Activated CD8-positive, alpha-beta memory T cell treated with anti-CD3 and anti-CD28 coated beads, Interleukin-2, amount 50 U/mL, for 24 hours (primary cell): ENCODE measurements around the gene ZNF12.

ENCODE experiments used
- DNase-seq: peaks from one replicate; pipeline ENCODE4 v3.0.0-alpha.2; 2020; ENCODE audit errors: extremely low read depth

The ZNF12 gene

GRCh38 chr7:6647541-6647940, 59.2 kb downstream of the ZNF12 start:
- DNase-seq = no peak

DNA sequence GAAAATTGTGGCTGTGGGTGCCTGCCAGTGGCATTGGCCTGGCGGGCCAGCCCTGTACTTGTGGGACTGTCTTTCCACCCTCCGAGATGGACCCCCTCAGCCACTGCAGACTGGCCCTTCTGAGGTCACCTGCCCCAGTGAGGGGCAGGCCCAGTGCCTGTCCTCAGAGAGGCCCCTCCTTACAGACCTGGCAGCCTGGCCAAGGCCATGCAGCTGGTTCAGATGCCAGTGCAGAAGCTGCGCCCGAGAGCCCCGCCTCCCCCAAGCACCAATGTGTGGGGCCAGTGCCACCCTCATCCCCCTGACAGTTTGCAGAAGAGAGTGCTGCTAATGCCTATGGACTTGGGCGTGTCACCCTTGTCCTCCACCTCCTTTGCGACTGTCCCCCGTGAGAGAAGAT, 59.7 kb downstream of the ZNF12 start:
- DNase-seq = no peak

GRCh38 chr7:6646465-6646864, 60.3 kb downstream of the ZNF12 start:
- no peak for DNase-seq

DNA sequence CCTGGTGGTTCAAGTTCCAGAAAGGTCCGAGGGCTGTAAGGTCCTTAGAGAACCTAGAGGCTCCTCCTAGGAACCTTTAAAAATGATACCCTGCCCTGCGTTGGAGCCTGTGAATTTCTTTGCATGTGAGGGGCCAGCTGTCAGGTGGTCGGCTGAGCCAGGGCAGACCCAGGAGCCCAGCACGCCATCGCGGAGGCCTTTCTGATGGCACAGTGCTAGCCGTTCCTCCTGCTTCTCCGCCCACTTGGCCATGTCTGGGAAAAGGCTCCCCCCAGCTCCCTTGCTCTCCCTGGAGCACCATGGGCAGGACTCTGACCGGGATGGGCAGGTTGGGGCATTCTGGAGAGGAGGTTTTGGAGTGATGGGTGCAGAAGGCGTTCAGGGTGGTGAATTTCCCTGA, 62.0 kb downstream of the ZNF12 start:
- no peak for DNase-seq

GRCh38 chr7:6643915-6644625, 62.7 kb downstream of the ZNF12 start:
- no peak for DNase-seq

DNA sequence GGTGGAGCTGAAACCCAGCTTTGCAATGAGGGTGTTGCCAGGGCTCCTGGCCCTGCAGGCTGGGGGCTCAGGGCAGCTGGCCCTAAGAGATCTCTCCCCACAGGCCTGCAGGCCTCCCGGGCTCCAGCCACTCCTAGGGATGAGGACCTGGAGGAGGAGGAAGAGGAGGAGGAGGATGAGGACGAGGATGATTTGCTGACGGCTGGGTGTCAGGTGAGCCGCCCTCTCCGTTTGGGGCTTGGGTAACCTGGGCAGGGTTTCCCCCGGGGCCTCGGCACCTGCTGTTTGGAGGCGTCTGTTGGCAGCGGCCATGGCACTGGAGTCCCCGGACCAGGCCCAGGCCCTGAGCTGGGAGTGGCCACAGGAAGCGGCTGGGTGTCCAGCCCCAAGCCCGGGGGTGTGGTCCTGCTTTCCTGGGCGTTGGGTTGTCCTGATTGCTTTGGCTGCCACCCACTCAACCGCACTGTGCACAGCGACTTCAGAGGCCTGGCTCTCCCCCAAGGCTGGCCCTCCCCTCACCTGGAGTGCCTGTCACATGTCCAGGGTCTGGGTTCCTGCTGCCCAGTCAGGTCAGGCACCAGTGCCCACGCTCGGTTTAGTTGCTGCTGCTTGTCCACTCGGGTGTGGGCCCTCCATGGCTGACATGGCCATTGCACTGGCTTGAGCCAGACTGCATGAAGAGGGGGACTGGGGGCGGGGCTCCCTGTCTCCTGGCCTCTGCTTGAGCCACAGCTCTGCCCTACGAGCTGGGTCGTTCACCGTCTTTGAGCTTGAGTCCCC, 63.7 kb downstream of the ZNF12 start:
- DNase-seq = no peak

GRCh38 chr7:6642239-6642839, 64.4 kb downstream of the ZNF12 start:
- no peak for DNase-seq

GRCh38 chr7:6641305-6642035, 65.3 kb downstream of the ZNF12 start:
- no peak for DNase-seq

DNA sequence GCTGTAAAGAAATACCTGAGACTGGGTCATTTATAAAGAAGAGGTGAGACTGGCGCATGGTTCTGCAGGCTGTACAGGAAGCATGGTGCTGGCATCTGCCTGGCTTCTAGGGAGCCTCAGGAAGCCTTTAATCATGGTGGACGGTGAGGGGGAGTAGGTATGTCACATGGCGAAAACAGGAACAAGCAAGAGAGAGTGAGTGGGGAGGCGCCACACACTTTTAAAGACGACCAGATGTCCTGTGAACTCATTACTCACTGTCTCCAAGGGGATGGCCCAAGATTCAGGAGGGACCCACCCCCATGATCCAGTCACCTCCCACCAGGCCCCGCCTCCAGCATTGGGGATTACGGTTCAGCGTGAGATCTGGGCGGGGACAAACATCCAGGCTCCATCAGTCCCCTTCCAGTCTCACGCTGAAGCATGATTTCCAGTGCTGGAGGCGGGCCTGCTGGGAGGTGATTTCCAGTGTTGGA, 66.5 kb downstream of the ZNF12 start:
- no peak for DNase-seq

DNA sequence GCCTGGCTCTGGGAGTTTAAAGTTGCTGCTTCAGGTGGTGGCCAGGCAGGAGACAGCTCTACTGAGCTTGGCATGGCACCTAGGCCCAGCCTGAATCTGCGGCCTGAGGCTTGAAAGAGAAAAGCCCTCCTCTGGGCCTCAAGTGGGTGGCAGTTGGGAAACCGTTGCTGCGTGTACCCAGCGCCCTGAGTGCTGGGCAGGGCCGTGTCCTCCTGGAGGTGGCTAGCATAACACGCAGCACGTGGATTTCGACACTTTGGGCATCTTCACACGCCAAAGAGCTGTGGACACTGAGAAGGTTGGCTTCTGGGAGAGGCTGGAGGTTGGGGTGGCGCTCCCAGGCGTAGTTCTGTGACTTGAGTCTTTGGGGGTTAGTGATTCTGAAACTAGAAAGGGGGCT, 67.1 kb downstream of the ZNF12 start:
- DNase-seq = no peak

- DNase-seq = no peak
Measured at GRCh38 chr7:6639032-6639431, 67.7 kb downstream of the ZNF12 start.
